Brain microvascular endothelial cell (primary cell): Measurements from ENCODE around the gene ZNF577.
"Not testable (repeated sequence)": the region's sequence is repeated elsewhere in the genome, so short reads cannot be mapped to it uniquely, and the experiment has no call there.

ENCODE experiments used
- DNase-seq: peaks from one replicate; pipeline ENCODE4 v3.0.0-alpha.2; 2020
- H3K27ac ChIP-seq: fragments of 250-450 bp; sonication (Bioruptor Pico); 2 replicates; pipeline ENCODE4 v1.5.1; 2020; ENCODE audit warnings: mild to moderate bottlenecking, moderate library complexity
- H3K27me3 ChIP-seq: fragments of 250-450 bp; sonication (Bioruptor Pico); replicated peaks from 2 replicates; pipeline ENCODE4 v1.5.1; 2020; ENCODE audit warnings: mild to moderate bottlenecking
- H3K36me3 ChIP-seq: fragments of 250-450 bp; sonication (Bioruptor Pico); replicated peaks from 2 replicates; pipeline ENCODE4 v1.5.1; 2020; ENCODE audit warnings: mild to moderate bottlenecking
- H3K4me3 ChIP-seq: 2 replicates; pipeline ENCODE4 v1.5.1; 2011; ENCODE audit warnings: low read depth, mild to moderate bottlenecking, control low read depth, low read length, moderate library complexity
- in situ Hi-C: cut with HindIII; loops from 2 replicates; pipeline ENCODE4 v1.10.0; 2017; ENCODE audit warnings: low sequenced_read_pairs, low pct_ligation_motif_present
- TF ChIP-seq, protein P1 (sequence below): IDR thresholded peaks from 2 replicates; pipeline ENCODE4 v1.5.1; 2011; ENCODE audit warnings: low read depth, mild to moderate bottlenecking, moderate library complexity, low read length, control low read depth, inconsistent platforms; ENCODE audit errors: missing control alignments

The ZNF577 gene

DNA sequence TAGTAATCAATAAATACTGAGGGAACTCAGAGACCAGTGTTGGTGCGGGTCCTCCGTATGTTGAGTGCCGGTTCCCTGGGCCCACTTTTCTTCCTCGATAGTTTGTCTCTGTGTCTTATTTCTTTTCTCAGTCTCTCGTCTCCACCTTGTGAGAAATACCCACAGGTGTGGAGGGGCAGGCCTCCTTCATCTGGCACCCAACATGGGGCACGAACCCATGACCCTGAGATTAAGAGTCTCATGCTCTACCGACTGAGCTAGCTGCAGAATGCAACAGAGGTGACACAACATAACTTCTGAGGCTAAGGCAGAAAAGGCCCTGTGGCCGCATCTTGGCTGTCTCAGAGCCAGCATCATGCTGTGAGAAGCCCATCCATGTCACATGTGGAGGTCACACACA is 34.2 kb upstream of the ZNF577 start:
- no peak overlapping the region for H3K4me3 ChIP-seq
- H3K27ac ChIP-seq = no peak overlapping the region
- TF ChIP-seq, protein P1, sequence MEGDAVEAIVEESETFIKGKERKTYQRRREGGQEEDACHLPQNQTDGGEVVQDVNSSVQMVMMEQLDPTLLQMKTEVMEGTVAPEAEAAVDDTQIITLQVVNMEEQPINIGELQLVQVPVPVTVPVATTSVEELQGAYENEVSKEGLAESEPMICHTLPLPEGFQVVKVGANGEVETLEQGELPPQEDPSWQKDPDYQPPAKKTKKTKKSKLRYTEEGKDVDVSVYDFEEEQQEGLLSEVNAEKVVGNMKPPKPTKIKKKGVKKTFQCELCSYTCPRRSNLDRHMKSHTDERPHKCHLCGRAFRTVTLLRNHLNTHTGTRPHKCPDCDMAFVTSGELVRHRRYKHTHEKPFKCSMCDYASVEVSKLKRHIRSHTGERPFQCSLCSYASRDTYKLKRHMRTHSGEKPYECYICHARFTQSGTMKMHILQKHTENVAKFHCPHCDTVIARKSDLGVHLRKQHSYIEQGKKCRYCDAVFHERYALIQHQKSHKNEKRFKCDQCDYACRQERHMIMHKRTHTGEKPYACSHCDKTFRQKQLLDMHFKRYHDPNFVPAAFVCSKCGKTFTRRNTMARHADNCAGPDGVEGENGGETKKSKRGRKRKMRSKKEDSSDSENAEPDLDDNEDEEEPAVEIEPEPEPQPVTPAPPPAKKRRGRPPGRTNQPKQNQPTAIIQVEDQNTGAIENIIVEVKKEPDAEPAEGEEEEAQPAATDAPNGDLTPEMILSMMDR = no peak
- DNase-seq = no peak
- in situ Hi-C loops = no loop called here
- H3K27me3 ChIP-seq = no peaks in the 10 kb centered on the region
- no peaks in the 10 kb centered on the region for H3K36me3 ChIP-seq

DNA sequence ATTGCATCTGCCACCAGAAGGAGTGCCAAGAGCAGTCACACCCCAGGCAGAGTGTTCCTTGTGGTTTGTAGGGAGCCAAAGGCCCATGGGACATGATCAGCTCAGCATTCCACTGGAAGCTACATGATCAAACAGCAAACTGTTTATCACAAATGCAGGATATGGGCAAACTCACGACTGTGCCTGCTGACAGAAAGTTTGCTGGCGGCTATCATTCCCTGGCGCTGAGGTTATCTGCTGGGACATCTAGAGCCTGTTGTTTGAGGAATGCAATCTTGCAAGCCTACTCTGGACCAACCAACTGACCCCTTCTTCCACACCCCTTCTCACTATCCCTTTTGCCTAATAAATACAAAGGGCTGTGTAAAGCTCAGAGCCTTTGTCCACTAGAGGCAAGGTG is 31.9 kb upstream of the ZNF577 start:
- TF ChIP-seq, protein P1 = no peak
- Histone ChIP-seq H3K27ac (no peak overlapping the region), H3K4me3 (no peak overlapping the region), H3K27me3 (no peaks in the 10 kb centered on the region), H3K36me3 (no peaks in the 10 kb centered on the region)
- in situ Hi-C loops = no loop called here
- DNase-seq = no peak

DNA sequence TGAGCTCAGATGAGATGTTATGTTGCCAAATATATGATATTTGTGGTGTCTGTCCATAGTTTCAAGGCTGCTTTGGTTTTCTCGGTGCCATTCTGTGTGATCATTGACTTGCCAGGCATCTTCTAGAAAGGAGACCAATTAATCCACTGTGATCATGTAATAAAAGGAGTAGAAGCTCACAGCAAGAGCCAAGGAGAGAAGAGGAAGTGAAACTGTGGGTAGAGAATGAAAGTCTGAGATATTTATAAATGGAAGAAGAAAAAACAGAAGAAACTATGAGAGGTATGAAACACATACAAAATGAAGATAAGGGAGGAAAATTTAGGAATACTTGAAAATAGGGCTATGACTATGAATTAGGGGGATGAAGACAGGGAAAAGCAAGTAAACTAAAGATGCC is 28.4 kb upstream of the ZNF577 start:
- Histone ChIP-seq H3K4me3 (no peak overlapping the region), H3K27me3 (no peaks in the 10 kb centered on the region), H3K36me3 (no peaks in the 10 kb centered on the region), H3K27ac (no peak overlapping the region)
- TF ChIP-seq, protein P1 = no peak
- in situ Hi-C loops = no loop called here
- DNase-seq = no peak

DNA sequence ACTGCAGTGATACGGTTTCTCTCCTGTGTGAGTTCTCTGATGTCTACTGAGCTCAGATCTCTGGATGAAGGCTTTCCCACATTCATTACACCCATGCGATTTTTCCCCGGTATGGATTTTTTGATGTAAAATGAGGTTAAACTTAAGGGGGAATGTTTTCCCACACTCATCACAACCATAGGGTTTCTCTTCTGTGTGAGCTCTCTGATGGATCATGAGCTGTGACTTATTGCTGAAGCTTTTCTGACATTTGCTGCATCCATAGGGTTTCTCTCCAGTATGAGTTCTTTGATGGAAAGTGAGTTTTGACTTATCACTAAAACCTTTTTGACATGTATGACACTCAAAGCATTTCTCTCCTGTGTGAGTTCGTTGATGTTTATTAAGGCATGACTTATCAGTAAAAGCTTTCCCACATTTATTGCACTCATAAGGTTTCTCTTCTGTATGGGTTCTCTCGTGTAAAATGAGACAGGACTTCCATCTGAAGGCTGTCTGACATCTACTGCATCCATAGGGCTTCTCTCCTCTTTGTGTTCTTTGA is 27.6 kb upstream of the ZNF577 start:
- no peaks in the 10 kb centered on the region for H3K36me3 ChIP-seq
- H3K4me3 ChIP-seq = no peak overlapping the region
- no peak for DNase-seq
- no peak overlapping the region for H3K27ac ChIP-seq
- H3K27me3 ChIP-seq = no peaks in the 10 kb centered on the region
- TF ChIP-seq, protein P1 = no peak
- in situ Hi-C loops = no loop called here

DNA sequence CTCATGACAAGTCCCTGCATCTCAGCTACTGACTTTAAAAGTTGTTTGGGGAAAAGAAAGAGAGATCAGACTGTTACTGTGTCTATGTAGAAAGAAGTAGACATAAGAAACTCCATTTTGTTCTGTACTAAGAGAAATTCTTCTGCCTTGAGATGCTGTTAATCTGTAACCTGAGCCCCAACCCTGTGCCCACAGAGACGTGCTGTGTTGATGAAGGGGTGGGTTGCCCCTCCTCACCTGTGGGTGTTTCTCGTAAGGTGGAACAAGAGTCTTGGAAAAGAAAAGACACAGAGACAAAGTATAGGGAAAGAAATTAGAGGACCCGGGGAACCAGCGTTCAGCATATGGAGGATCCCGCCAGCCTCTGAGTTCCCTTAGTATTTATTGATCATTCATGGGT is 20.2 kb upstream of the ZNF577 start:
- in situ Hi-C loops, DNase-seq, H3K27me3 ChIP-seq, H3K27ac ChIP-seq, H3K4me3 ChIP-seq, H3K36me3 ChIP-seq: not testable (repeated sequence)

DNA sequence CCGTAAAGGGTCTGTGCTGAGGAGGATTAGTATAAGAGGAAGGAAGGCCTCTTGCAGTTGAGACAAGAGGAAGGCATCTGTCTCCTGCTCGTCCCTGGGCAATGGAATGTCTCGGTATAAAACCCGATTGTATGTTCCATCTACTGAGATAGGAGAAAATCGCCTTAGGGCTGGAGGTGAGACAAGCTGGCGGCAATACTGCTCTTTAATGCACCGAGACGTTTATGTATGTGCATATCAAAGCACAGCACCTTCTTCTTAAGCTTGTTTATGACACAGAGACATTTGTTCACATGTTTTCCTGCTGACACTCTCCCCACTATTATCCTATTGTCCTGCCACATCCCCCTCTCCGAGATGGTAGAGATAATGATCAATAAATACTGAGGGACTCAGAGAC is 18.4 kb upstream of the ZNF577 start:
- H3K27me3 ChIP-seq, DNase-seq, H3K27ac ChIP-seq, in situ Hi-C loops, H3K4me3 ChIP-seq, H3K36me3 ChIP-seq: not testable (repeated sequence)

DNA sequence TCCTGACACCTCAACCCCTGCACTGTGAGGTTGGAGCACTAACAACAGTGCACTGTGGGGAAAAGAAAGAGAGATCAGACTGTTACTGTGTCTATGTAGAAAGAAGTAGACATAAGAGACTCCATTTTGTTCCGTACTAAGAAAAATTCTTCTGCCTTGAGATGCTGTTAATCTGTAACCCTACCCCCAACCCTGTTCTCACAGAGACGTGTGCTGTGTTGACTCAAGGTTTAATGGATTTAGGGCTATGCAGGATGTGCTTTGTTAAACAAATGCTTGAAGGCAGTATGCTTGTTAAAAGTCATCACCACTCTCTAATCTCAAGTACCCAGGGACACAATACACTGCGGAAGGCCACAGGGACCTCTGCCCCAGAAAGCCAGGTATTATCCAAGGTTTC is 17.9 kb upstream of the ZNF577 start:
- H3K4me3 ChIP-seq, H3K27ac ChIP-seq, DNase-seq, H3K27me3 ChIP-seq, in situ Hi-C loops, H3K36me3 ChIP-seq: not testable (repeated sequence)
